ENCODE data around the gene USP22.

Gene USP22

DNA sequence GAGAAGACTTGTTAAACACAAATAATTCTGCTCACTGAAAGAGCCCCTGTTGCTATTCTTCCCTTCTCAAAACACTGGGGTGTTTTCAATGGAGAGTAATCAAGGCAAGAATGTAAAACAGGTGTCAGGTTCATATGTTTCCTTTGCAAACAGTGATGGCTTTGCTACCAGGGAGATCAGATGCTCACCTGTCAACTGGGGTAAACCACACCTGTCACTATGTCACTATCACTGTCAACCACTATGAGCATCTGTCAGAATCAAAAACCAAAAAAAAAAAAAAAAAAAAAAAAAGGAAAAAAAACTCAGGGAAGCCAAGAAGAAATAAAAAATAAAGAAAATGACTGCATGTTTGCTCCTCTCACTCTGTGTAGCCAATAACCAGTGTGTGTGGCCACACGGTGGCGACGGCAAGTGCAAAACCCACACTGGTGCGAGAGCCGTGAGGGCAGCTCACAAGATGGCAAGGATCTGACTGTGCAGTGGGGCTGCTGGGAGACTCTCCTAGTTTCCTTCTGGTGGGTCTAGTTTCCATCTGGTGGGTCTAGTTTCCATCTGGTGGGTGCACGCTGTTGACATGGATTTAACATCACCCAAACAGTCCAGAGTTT, 22.7 kb downstream of the USP22 start:
- peak; percentile 35 for DNase-seq (ENCODE audit: low read depth)

DNA sequence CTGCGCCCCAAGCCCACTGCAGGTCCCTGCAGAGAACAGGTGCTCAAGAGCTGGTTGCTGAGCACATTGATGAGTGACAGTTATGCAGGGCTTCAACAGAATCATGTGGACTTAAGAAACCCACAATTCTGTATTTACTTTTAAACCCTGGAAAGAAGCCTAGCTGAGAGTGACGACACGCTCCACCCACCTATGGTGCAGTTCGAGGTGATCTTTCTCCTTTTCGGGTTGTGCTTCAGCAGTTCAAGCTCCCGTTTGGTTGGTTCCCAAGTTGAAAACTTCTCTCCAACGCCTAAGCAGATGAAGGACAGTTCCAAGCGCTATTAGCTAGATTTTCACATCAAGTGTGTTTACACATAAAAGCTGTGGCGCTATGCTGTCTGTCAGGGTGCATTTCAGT, 23.9 kb downstream of the USP22 start:
- no peak for DNase-seq (ENCODE audit: low read depth)

DNA sequence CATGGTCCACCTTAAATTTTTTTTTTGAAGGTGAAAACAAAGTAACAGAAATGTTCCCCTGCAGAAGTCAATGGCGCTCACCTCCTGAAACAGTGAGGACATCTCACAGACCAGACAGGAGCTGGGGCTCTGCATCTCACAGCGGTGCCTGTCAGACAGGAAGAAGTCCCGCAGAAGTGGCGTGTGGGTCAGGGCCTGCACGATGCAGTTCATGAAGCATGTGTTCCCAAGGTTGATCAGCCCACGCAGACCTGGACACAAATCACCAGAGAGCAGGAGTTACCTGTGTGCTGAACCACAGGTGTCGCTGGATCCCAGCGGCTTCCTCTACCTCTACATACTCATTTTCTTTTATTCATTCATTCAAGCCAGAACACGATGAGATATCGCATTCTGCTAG, 24.9 kb downstream of the USP22 start:
- DNase-seq (ENCODE audit: low read depth) = no peak

DNA sequence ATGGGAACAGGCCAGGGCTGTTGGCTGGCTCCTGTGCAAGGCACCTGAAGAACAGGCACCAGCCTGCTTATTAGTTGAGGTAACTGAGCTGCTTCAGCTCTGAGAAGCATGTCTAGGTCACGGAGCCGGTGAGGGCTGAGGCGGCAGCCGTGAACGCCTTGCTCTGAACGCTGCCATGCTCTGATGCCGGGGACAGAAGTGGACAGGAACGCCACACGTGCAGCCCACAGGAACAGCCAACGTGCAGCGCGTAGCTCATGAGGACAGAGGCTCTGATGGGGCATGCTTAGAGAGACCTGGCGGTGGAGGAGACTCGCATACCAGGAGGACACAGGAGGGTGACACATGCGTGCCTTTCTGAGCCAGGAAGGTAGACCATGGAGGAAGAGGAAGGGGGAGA, 25.6 kb downstream of the USP22 start:
- DNase-seq (ENCODE audit: low read depth) = no peak

GRCh38 chr17:21016826-21017225, 26.0 kb downstream of the USP22 start:
- DNase-seq (ENCODE audit: low read depth) = no peak

GRCh38 chr17:21015564-21015963, 27.2 kb downstream of the USP22 start:
- no peak for DNase-seq (ENCODE audit: low read depth)

DNA sequence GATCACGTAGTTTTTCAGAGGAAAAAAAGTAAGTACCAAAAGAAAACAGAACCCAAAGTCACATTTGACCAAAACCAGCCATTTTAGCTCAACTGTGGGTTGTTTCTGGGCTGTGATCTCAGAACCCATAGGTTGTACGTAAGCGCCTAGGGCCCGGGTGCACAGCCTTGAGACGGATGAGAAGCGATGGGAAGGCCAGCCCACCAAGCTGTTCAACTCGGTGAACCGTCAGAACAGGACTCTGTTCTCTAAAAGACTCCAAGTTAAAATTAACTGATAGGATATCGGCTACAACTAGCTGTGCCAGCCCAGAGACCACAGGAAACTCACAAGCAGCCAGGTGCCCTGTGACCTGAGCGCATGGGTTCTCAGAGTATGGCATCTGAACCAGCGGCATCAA, 28.3 kb downstream of the USP22 start:
- no peak for DNase-seq (ENCODE audit: low read depth)

DNA sequence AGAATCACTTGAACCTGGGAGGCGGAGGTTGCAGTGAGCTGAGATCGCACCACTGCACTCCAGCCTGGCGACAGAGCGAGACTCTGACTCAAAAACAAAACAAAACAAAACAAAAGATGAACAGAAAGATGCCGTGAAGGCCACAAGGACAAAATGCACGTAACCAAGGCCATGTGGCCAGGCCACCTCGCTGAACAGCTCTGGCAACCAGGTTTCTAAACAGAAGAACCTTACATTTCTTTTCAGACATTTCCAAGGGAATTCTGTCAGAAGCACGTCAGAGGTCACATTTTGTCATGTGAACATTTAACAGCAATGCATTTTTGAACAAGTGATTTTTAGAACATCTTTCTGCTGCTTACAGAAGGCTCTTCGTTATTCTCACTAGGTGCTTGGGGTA, 28.8 kb downstream of the USP22 start:
- no peak for DNase-seq (ENCODE audit: low read depth)

DNA sequence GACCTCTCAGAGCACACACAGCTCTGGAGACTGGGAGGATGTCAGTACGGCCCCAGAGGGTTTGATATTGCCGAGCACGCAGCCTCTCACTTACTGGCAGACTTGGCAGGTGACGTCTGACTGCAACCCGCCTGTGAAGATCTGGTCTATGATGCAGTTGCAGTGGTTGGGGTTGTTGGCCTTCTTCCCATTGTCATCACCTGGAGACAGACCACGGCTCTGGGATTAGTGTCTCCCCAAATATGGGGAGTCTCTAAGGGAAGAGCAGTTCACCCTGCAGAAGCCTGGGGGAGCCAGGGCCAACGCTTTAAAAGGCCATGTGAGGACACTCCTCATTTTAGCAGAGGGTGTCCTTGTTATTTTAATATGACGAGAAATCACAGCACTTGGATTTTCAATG, 30.1 kb downstream of the USP22 start:
- no peak for DNase-seq (ENCODE audit: low read depth)

GRCh38 chr17:21010705-21011596, 31.9 kb downstream of the USP22 start:
- DNase-seq (ENCODE audit: low read depth) = no peak

- DNase-seq (ENCODE audit: low read depth) = no peak
Observed at GRCh38 chr17:21008992-21009671, 33.7 kb downstream of the USP22 start.

DNA sequence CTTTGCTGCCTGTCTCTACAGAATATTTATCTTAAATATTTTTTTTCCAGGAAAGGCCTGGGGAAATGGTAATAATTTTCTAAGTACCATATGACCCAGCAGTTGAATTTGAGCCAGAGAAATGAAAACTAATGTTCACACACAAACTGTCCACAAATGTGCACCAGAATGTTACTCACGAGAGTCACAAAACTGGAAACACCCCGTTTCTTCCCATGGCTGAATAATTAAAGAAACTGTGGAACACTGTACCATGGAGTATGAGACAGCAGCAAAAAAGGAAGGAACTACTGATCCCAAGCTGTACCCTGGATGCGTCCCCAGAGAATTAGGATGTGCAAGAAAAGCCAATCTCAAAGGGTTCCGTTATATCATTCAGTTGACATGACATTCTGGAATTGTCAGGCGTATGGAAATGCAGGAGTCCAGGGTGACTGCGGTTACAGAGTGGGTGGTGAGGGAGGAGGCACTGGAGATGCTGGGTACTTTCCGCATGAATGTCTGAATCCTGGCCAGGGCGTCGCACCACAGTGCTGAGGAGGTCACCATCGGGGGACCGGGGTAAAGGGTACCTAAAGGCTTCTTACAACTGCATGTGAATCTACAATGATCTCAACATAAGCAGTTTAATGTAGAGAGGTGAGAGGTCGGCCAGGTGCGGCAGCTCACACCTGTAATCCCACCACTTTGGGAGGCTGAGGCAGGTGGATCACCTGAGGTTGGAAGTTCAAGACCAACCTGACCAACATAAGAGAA, 34.5 kb downstream of the USP22 start:
- no peak for DNase-seq (ENCODE audit: low read depth)

- DNase-seq (ENCODE audit: low read depth) = no peak
Observed at GRCh38 chr17:21007646-21008045, 35.2 kb downstream of the USP22 start.

DNA sequence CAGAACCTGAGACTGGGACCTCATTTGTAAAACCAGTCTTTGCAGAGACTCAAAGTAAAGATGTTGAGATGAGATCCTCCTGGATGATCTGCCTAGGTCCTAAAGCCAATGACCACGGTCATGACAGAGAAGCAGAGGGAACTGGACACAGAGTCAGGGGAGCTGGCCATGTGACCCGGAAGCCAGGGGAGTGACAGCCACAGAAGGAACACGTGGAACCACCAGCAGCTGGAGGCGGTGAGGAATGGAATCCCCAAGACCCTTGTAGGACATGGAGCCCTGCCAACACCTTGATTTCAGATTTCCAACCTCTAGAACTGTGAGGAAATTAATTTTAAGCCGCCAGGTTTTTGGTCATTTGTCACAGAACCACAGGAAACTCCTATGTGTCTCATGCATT, 37.0 kb downstream of the USP22 start:
- no peak for DNase-seq (ENCODE audit: low read depth)

DNA sequence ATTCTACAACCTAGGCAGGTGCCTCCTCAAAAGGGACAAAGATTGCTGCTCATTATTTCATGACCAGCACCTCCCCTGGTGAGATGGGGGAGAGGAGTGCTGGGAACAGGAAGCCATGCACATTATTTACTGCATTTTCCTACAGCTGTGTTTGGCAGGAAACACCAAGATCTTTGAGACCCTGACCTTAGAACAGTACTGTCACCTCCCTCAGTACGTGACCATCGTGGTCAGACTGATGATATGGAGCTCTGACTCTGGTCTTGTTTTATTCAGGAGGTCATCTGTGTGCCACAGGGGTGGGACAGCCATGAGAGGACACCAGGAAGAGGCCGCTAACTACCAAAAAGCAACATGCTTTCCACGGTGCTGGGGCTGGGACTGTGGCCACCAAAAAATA, 37.4 kb downstream of the USP22 start:
- DNase-seq (ENCODE audit: low read depth) = no peak

DNA sequence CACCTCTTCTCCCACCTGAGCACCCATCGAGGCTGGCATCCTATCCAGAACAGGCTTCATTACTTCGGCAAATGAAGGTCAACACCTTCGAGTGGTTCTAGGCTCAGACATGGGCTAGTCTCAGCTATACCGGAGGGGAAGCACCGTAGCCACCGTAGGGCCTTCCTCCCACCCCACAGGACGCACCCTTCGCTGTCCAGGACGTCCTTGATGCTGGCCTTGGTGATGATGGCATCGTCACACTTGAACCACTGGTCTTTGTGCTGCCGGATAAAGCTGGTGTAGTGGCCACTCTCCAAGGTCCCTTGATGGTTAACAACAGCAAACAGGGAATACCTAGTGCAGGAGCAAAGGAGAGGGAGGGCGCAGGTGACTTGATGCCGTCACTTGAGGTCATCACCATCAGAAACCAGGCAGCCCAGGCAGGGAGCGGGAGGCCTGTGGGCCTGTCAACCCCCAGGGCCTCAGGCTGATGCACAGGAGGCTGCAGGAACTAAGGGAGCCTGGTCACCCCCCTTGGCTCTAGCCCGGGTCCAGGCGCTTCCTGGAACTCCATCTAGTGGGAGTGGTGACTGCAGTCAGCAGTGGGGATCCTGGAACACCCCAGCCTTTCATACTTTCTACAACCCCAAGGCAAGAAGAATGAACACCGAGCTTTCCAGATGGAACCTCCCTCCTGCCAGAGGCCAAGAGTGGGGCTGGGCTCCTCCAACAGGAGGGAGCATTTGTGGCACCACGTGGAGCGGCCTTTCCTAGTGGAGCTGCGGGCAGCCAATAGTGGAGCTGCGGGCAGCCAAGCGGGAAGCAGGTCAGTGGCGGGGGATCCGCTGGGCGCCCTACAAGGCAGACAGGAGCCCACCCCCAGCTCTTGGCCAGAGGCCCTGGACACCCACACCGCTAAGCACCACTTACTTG, 38.5 kb downstream of the USP22 start:
- no peak for DNase-seq (ENCODE audit: low read depth)

GRCh38 chr17:21003007-21003621, 39.7 kb downstream of the USP22 start:
- no peak for DNase-seq (ENCODE audit: low read depth)

GRCh38 chr17:21002309-21003006, 40.4 kb downstream of the USP22 start:
- DNase-seq (ENCODE audit: low read depth) = no peak

DNA sequence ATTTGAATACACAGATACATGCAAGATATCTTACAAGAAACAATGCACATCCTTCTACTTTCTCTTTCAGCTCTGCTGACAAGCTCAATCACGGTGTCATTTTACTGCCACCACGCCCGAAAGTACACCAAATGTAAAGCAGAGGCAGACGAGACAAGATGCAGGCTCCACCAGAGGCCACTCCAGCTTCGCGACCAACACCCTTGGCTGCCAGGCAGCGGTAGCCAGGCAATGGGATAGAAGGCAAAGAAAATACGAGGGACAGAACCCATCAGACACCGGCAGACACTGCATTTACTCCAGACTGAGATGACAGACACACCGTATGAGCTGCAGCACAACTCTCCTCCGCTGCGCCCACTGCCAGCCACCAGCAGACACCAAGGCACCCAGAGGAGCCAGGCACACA, 41.0 kb downstream of the USP22 start:
- no peak for DNase-seq (ENCODE audit: low read depth)

GRCh38 chr17:21001111-21001812, 41.5 kb downstream of the USP22 start:
- DNase-seq (ENCODE audit: low read depth) = no peak

All from fibroblast of gingiva (primary cell).